Fibroblast of lung (primary cell): Measurements from ENCODE around the gene HSF5. TPM values are rescaled to one million over a fixed set of nuclear protein-coding genes. Genes with fewer than 3 reads are reported as not detected.

Experiments used
- DNase-seq, 2 donors: peaks; one replicate each; pipeline versions ENCODE4 v3.0.0 to v3.0.0-alpha.2; 2010; ENCODE audit warnings: low read depth in 2 of 2
- H2AFZ ChIP-seq: 2 replicates; pipeline ENCODE4 v1.5.1; 2012; ENCODE audit warnings: low read length, control low read depth, inconsistent platforms
- H3K27ac ChIP-seq: 2 replicates; pipeline ENCODE4 v1.5.1; 2011; ENCODE audit warnings: low read length, control low read depth; ENCODE audit not compliant: insufficient read depth
- H3K27me3 ChIP-seq: 2 replicates; pipeline ENCODE4 v1.5.1; 2011; ENCODE audit warnings: mild to moderate bottlenecking, low read length; ENCODE audit not compliant: control insufficient read depth, insufficient read depth
- H3K36me3 ChIP-seq: 2 replicates; pipeline ENCODE4 v1.5.1; 2011; ENCODE audit warnings: low read length; ENCODE audit not compliant: control insufficient read depth, insufficient read depth
- H3K4me1 ChIP-seq: 2 replicates; pipeline ENCODE4 v1.5.1; 2011; ENCODE audit warnings: low read length; ENCODE audit not compliant: control insufficient read depth, insufficient read depth; ENCODE audit errors: extremely low read depth
- H3K4me2 ChIP-seq: 2 replicates; pipeline ENCODE4 v1.5.1; 2011; ENCODE audit warnings: low read length, control low read depth; ENCODE audit not compliant: insufficient read depth; ENCODE audit errors: extremely low read depth
- H3K4me3 ChIP-seq, 4 experiments: fragments of 200-600 bp in 1 of 4; sonication (generic) in 1 of 4; replicated peaks in 1 of 4; 2 replicates each; pipeline ENCODE4 v1.5.1; 2011 to 2016; ENCODE audit warnings: low read length in 4 of 4, low read depth in 3 of 4, mild to moderate bottlenecking in 3 of 4, control low read depth in 2 of 4, inconsistent platforms in 1 of 4, mixed read lengths in 1 of 4; ENCODE audit not compliant: insufficient read depth in 1 of 4; ENCODE audit errors: control extremely low read depth in 1 of 4
- H3K79me2 ChIP-seq: 2 replicates; pipeline ENCODE4 v1.5.1; 2012; ENCODE audit warnings: mild to moderate bottlenecking, low read length, inconsistent platforms; ENCODE audit not compliant: control insufficient read depth, insufficient read depth
- H3K9ac ChIP-seq: 2 replicates; pipeline ENCODE4 v1.5.1; 2011; ENCODE audit warnings: mild to moderate bottlenecking, low read length, control low read depth; ENCODE audit not compliant: insufficient read depth
- H3K9me3 ChIP-seq: 2 replicates; pipeline ENCODE4 v1.5.1; 2012; ENCODE audit warnings: low read depth, low read length; ENCODE audit not compliant: control insufficient read depth, insufficient read depth
- H4K20me1 ChIP-seq: 2 replicates; pipeline ENCODE4 v1.5.1; 2011; ENCODE audit warnings: low read length; ENCODE audit not compliant: control insufficient read depth, insufficient read depth; ENCODE audit errors: extremely low read depth
- CTCF ChIP-seq, 2 donors: IDR thresholded peaks in 1 of 2; conservative IDR thresholded peaks in 1 of 2; 1 replicate in 1 of 2; 2 replicates in 1 of 2; pipeline ENCODE4 v1.5.1; 2011 to 2012; ENCODE audit warnings: low read length in 2 of 2, control low read depth in 1 of 2, inconsistent platforms in 1 of 2, low read depth in 1 of 2, mild to moderate bottlenecking in 1 of 2
- EZH2 ChIP-seq: IDR thresholded peaks from 2 replicates; pipeline ENCODE4 v1.5.1; 2012; ENCODE audit warnings: low read length, control low read depth, mild to moderate bottlenecking; ENCODE audit errors: missing control alignments
- polyA plus RNA-seq, 2 donors: library from polyadenylated mRNA; depleted of rRNA in 1 of 2; stranded (reverse) in 1 of 2; unstranded in 1 of 2; fragments of >200 nt; gene quantifications; 2 replicates each; pipeline ENCODE4 v1.2.1, GENCODE V29; 2011 to 2012; ENCODE audit warnings: missing spikeins in 1 of 2
- total RNA-seq: library from RNA; depleted of rRNA; stranded (reverse); fragments of >200 nt; gene quantifications from 2 replicates; pipeline ENCODE4 v1.2.1, GENCODE V29; 2014

The HSF5 gene
- total and polyA plus RNA-seq, 2 donors (not counting 1 experiment from before 2014, with no cell fraction given), result under 0.01 TPM; not detected in 1

- no peaks in the 10 kb centered on the region for H4K20me1 ChIP-seq
- TF ChIP-seq CTCF (conservative IDR thresholded peaks at IDR 0.05 in 1 of 2, IDR thresholded peaks at IDR 0.05 in 1 of 2; ENCODE audit: low read depth in 1 of 2, low read length in 2 of 2) (no peak), EZH2 (no peak)
- H2AFZ ChIP-seq, result no peak overlapping the region
- H3K9me3 ChIP-seq, result no peaks in the 10 kb centered on the region
- H3K27ac ChIP-seq, result no peak overlapping the region
- H3K27me3 ChIP-seq, result no peaks in the 10 kb centered on the region
- DNase-seq, result no peak
- H3K4me1 ChIP-seq, result no peaks in the 10 kb centered on the region
- H3K79me2 ChIP-seq, result no peaks in the 10 kb centered on the region
- no peak overlapping the region for H3K9ac ChIP-seq
- H3K36me3 ChIP-seq, result no peaks in the 10 kb centered on the region
- no peak overlapping the region for H3K4me3 ChIP-seq
- no peak overlapping the region for H3K4me2 ChIP-seq
Measured at GRCh38 chr17:58377661-58378060, 110.5 kb downstream of the HSF5 start.

GRCh38 chr17:58377093-58377601, 111.1 kb downstream of the HSF5 start:
- no peaks in the 10 kb centered on the region for H4K20me1 ChIP-seq
- TF ChIP-seq EZH2 (no peak), CTCF (conservative IDR thresholded peaks at IDR 0.05 in 1 of 2, IDR thresholded peaks at IDR 0.05 in 1 of 2; ENCODE audit: low read depth in 1 of 2, low read length in 2 of 2) (no peak)

DNA sequence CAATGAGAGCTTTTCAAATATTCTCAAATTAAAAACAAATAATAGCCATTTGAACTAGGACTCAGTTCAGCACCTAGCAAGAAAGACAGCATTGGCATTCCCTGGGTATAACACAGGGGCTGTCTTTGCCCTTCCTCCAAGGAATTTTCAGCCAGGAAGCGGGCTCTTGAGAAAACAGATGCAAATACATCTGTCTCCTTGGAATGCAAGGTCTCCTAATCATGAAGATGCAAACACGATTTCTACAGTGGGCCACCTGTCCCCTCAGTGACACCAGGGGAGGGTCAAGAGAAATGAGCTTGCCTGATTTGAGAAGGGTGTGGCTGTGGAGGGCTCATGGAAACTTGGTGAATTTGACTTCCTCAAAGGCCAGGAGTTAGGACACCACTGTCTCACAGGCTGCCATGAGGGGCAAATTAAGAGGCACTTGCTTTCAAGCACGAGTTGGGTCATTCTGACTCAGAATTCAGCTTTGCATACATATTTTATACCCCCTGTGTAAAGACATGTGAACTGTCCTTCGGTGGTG, 111.7 kb downstream of the HSF5 start:
- H3K36me3 ChIP-seq, result no peaks in the 10 kb centered on the region
- no peak for DNase-seq
- TF ChIP-seq EZH2 (no peak), CTCF (conservative IDR thresholded peaks at IDR 0.05 in 1 of 2, IDR thresholded peaks at IDR 0.05 in 1 of 2; ENCODE audit: low read depth in 1 of 2, low read length in 2 of 2) (no peak)
- H3K4me2 ChIP-seq, result no peak overlapping the region
- H3K79me2 ChIP-seq, result no peaks in the 10 kb centered on the region
- H4K20me1 ChIP-seq, result no peaks in the 10 kb centered on the region
- no peaks in the 10 kb centered on the region for H3K4me1 ChIP-seq
- no peak overlapping the region for H2AFZ ChIP-seq
- H3K27ac ChIP-seq, result no peak overlapping the region
- no peak overlapping the region for H3K4me3 ChIP-seq
- no peaks in the 10 kb centered on the region for H3K27me3 ChIP-seq
- H3K9ac ChIP-seq, result no peak overlapping the region
- no peaks in the 10 kb centered on the region for H3K9me3 ChIP-seq

More at GRCh38 chr17:58377093-58377601, 111.1 kb downstream of the HSF5 start:
- Histone ChIP-seq H3K4me2 (no peak overlapping the region), H3K27me3 (no peaks in the 10 kb centered on the region), H2AFZ (no peak overlapping the region), H3K36me3 (no peaks in the 10 kb centered on the region), H3K4me3 (no peak overlapping the region), H3K79me2 (no peaks in the 10 kb centered on the region), H3K9me3 (no peaks in the 10 kb centered on the region), H3K9ac (no peak overlapping the region), H3K27ac (no peak overlapping the region), H3K4me1 (no peaks in the 10 kb centered on the region)
- DNase-seq, result no peak
